Dendritic cell treated with granulocyte-macrophage colony-stimulating factor and Interleukin-4, amounts not matched to agents 40 ng/mL and 50 ng/mL, for 4 days (primary cell): ENCODE data around the gene KCNT2.

Experiments
- H3K27ac Mint-ChIP-seq: one replicate; pipeline ENCODE4 v1.8.0; 2022; ENCODE audit warnings: mild to moderate bottlenecking, mixed read lengths
- H3K27me3 Mint-ChIP-seq: one replicate; pipeline ENCODE4 v1.8.0; 2022; ENCODE audit warnings: mild to moderate bottlenecking, mixed read lengths
- H3K36me3 Mint-ChIP-seq: one replicate; pipeline ENCODE4 v1.8.0; 2022; ENCODE audit warnings: low read depth, mixed read lengths
- H3K4me1 Mint-ChIP-seq: one replicate; pipeline ENCODE4 v1.8.0; 2022; ENCODE audit warnings: low read depth, mixed read lengths
- H3K4me3 Mint-ChIP-seq: one replicate; pipeline ENCODE4 v1.8.0; 2022; ENCODE audit warnings: mild to moderate bottlenecking, moderate library complexity, mixed read lengths
- H3K9me3 Mint-ChIP-seq: one replicate; pipeline ENCODE4 v1.8.0; 2022; ENCODE audit warnings: mixed read lengths
- intact Hi-C: fragments of 100-400 bp; cut with micrococcal nuclease; formaldehyde crosslinking; loops from one replicate; pipeline ENCODE4 v1.15.0; 2022

Gene KCNT2

DNA sequence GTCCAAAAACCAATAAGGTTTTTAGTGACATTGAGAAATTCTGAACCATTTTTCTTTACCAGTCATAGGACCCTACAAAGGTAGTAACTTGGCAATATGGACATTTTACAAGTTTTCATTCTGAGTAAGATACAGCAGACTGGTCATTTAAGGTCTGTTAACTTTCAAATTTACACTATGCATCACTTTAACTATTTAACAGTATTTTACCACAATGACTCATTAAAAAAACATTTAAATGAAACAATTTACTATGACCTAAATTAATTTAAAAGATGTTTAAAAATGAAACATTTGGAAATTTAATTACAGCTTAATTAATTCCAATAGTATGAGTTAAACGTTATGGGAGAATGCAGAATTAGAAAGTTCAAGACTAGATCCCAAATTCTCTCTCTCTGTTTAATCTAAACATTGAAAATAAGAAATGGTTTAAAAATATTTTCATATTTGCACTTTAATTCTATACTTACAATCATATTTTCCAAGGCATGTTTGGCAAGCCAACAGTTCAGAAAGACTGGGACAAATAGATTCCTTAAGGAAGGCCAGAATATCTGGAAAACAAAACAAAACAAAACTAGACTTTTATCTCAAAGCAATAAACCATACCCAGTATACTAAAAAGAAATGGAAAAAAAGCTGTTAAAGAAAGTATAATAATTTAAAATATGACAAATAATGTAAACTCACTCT, 140.9 kb downstream of the KCNT2 start:
- no peaks in the 10 kb centered on the region for H3K36me3 Mint-ChIP-seq
- intact Hi-C loops, result no loop called here
- H3K27me3 Mint-ChIP-seq, result no peaks in the 10 kb centered on the region
- no peaks in the 10 kb centered on the region for H3K9me3 Mint-ChIP-seq
- H3K4me3 Mint-ChIP-seq, result no peak overlapping the region
- H3K27ac Mint-ChIP-seq, result no peak overlapping the region
- no peaks in the 10 kb centered on the region for H3K4me1 Mint-ChIP-seq

DNA sequence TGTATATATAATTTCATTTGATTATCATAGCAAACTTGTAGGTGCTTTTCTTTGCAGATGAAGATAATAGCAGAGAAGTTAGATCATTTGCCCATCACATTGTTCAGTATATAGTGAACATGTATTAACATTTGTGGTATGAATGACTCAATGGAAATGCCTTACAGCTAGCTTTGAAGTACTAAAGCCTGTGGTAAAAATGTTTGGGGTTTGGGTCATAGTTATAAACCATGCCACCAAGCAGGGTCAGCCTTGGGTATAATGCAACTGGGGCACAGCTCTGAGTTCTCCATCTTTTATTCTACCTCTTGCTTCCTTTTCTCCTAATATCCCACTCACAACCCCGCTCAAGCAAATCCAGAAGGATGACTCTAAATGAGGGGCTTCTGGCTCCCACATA, 141.6 kb downstream of the KCNT2 start:
- intact Hi-C loops, result no loop called here
- Mint-ChIP-seq H3K36me3 (no peaks in the 10 kb centered on the region), H3K27ac (no peak overlapping the region)

DNA sequence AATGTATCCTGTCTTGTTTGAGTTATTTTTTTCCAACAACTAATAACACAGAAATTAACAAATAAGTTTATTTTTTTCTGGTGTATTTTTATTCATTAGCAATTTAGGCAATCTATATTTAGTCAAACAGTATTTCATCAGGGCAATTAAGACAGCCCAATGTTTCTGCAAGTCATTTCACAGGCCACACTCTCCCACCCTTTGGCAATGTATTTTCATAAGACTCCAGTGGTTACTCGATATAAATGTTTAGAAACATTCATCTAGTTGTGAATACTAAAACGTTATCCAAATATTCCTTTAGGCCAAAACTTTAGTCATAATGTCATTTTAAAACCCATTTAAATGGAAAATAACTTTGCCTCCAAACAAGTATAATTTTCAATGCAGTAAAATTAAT, 142.1 kb downstream of the KCNT2 start:
- H3K4me3 Mint-ChIP-seq, result no peak overlapping the region
- no peak overlapping the region for H3K27ac Mint-ChIP-seq

More for the DNA sequence above, 141.6 kb downstream of the KCNT2 start:
- Mint-ChIP-seq H3K27me3 (no peaks in the 10 kb centered on the region), H3K4me1 (no peaks in the 10 kb centered on the region), H3K4me3 (no peak overlapping the region), H3K9me3 (no peaks in the 10 kb centered on the region)

DNA sequence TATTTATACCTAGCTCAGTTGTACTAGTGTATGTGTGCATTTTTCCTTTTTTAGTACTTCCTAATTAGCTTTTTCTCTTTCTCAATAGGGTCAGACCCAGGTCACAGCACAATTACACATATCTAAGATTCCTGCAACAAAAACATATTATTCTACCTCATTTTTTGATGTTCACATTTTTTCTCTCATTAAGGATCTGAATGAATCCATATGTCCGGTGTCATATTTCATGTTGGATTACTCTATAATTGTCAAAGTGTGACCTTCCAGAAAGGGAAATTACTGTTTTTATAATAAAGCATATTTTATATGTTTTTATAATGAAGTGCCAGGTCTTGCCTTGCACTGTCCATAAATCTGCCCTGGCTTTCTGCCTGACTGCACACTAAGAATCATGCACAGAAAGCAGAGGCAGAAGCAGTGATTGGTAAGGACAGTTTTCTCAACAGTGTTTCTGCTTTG, 143.7 kb downstream of the KCNT2 start:
- H3K4me1 Mint-ChIP-seq, result no peaks in the 10 kb centered on the region
- no peaks in the 10 kb centered on the region for H3K9me3 Mint-ChIP-seq
- no peak overlapping the region for H3K27ac Mint-ChIP-seq

More for the DNA sequence above, 142.1 kb downstream of the KCNT2 start:
- Mint-ChIP-seq H3K36me3 (no peaks in the 10 kb centered on the region), H3K27me3 (no peaks in the 10 kb centered on the region), H3K4me1 (no peaks in the 10 kb centered on the region), H3K9me3 (no peaks in the 10 kb centered on the region)
- intact Hi-C loops, result no loop called here

DNA sequence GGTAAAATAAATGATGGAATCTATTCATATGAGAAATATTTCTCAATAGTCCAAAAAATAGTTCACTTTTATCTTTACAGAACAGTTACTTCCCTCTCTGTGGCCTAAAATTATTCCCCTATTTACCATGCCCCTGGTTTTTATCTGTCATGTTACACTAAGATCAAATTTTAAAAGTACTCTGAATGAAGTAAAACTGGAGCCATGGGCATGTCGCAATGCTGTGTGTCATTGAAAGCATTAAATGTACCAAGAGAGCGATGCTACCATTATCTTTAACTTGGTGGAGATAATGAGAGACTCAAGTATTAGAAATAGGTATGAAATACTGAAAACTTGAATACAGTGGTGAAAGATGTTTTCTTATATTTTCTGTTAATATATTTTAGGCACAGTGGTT, 146.2 kb downstream of the KCNT2 start:
- no peaks in the 10 kb centered on the region for H3K36me3 Mint-ChIP-seq
- intact Hi-C loops, result no loop called here
- H3K9me3 Mint-ChIP-seq, result no peaks in the 10 kb centered on the region
- H3K27ac Mint-ChIP-seq, result no peak overlapping the region
- no peaks in the 10 kb centered on the region for H3K4me1 Mint-ChIP-seq
- no peaks in the 10 kb centered on the region for H3K27me3 Mint-ChIP-seq
- no peak overlapping the region for H3K4me3 Mint-ChIP-seq

More for the DNA sequence above, 143.7 kb downstream of the KCNT2 start:
- Mint-ChIP-seq H3K4me3 (no peak overlapping the region), H3K36me3 (no peaks in the 10 kb centered on the region), H3K27me3 (no peaks in the 10 kb centered on the region)
- intact Hi-C loops, result no loop called here

DNA sequence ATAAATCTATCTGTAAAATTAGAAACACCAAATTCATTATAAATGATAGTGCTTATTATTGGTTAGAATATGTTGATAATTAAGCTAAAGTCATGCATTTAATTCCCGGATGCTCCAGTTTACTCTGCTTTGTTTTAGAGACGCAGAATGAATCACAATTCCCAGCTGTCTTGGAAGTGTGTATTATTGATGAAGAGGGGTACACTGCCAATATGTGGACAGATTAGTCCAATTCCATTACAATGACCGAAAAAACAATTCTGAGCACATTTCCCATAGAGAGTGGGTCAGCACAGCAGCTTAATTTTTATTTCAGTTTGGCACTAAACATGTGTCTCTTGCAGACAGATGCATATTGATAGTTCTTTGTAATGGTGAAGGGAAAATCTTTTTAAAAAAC, 146.7 kb downstream of the KCNT2 start:
- Mint-ChIP-seq H3K4me1 (no peaks in the 10 kb centered on the region), H3K27me3 (no peaks in the 10 kb centered on the region), H3K36me3 (no peaks in the 10 kb centered on the region), H3K9me3 (no peaks in the 10 kb centered on the region), H3K4me3 (no peak overlapping the region), H3K27ac (no peak overlapping the region)
- intact Hi-C loops, result no loop called here

DNA sequence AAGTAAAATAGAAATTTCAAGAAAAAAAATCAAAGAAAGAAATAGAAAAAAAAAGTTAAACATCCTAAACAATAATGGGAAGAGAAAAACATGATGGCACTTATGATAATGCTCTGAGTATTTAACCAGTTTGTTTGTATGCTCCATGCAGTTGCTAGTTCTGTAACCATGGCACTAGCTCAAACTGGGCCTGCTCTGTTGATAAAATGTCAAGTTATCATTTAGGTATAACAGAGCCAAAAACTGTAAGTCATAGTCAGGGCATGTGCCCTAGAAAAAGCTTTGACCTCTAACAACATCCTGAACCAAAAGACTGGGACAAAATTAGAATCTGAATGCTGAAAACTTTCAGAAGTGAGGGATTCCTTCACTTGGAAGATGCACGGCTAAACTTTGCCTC, 148.9 kb downstream of the KCNT2 start:
- Mint-ChIP-seq H3K9me3 (no peaks in the 10 kb centered on the region), H3K36me3 (no peaks in the 10 kb centered on the region), H3K4me1 (no peaks in the 10 kb centered on the region), H3K27ac (no peak overlapping the region), H3K27me3 (no peaks in the 10 kb centered on the region), H3K4me3 (no peak overlapping the region)
- intact Hi-C loops, result no loop called here

DNA sequence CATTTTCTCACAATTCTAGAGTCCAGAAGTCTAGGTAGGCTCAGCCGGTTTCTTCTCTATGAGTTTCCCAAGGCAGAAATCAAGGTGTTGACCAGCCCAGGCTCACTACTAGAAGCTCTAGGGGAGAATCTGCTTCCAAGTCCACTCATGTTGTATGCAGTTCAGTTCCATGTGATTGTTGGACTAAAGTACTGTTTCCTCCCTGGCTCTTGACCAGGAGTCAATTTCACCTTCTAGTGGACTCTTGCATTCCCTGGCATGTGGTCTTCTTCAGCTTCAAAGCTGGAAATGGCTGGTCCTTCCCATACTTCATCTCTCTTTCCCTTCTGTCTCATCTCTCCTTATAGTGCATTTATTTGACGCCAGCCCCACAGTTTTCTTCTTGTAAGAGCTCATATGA, 153.4 kb downstream of the KCNT2 start:
- intact Hi-C loops, result no loop called here
- Mint-ChIP-seq H3K4me1 (no peaks in the 10 kb centered on the region), H3K27me3 (no peaks in the 10 kb centered on the region), H3K27ac (no peak overlapping the region), H3K36me3 (no peaks in the 10 kb centered on the region), H3K9me3 (no peaks in the 10 kb centered on the region), H3K4me3 (no peak overlapping the region)

DNA sequence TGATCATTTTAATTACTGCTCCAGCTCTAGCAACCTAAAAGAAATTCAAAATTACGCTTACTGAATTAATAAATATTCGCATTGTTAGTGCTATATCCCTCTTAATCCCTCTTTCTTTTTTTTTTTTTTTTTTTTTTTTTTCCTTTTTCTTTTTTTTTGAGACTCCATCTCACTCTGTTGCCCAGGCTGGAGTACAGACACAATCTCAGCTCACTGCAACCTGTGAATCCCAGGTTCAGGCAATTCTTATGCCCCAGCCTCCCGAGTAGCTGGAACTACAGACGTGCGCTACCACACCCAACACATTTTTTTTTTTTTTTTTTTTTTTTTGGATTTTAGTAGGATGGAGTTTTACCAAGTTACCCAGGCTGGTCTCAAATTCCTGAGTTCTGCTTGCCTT, 157.1 kb downstream of the KCNT2 start:
- Mint-ChIP-seq H3K4me3 (no peak overlapping the region), H3K9me3 (no peaks in the 10 kb centered on the region), H3K27me3 (no peaks in the 10 kb centered on the region), H3K36me3 (no peaks in the 10 kb centered on the region), H3K27ac (no peak overlapping the region), H3K4me1 (no peaks in the 10 kb centered on the region)
- intact Hi-C loops, result no loop called here

DNA sequence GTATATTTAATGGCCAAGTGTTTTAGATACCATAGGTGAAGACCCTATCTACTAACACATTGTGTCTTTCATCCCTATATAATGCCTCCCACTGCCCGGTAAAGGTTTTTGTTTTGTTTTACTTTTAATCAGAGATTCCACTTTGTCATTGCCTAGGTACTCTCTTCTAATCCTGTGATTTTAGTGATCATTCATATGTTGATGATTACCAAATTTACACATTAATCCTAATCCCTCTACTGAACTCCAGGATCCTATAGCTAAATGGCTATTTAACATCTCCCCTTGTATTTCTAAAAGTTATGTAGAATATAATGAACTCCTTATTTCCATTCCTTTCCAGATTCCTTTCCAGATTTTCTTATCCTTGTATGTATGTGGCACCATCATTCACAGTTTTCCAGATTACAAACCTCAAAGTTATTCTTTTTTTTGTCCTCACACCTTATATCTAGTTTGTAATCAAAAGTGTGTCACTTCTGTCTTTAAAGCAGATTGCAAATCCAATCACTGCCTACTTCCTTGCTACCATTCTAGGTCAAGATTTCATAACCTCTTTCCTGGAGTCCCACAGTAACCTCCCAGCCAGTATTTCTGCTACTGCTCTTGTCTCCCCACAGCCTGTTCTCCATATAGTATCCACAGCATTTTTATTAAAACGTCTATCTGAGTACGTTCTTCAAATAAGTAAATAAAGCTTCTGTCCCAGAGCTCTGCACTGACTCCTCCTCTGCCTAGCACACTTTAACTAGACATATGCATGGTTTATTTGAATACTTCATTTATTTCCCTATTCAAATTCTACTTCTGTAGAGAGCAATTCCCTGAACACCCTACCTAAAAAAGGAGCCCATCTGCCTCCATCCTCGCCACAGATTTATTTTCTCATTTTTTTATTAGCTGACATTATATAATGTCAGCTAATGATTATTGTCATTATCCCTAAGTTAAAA, 157.8 kb downstream of the KCNT2 start:
- no peaks in the 10 kb centered on the region for H3K27me3 Mint-ChIP-seq
- H3K4me1 Mint-ChIP-seq, result no peaks in the 10 kb centered on the region
- H3K9me3 Mint-ChIP-seq, result no peaks in the 10 kb centered on the region
- H3K4me3 Mint-ChIP-seq, result no peak overlapping the region
- intact Hi-C loops, result no loop called here
- H3K36me3 Mint-ChIP-seq, result no peaks in the 10 kb centered on the region
- H3K27ac Mint-ChIP-seq, result no peak overlapping the region

DNA sequence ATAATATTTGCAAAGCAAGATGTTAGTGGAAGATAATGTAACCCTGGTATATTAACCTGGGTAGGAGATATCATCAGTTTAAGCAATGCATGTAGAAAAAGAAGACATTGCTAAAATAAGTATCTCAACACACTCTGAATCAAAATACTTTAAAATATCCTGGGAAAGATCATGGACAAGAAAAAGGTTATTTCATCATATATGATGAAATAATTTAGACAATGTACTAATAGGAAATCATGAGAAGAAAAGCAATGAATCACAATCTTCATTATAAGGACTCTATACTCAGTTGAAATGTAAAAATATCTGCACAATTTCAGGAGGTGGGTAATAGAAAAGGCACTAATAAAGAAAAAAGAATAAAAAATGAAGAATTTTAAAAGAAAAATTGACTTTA, 158.8 kb downstream of the KCNT2 start:
- no peaks in the 10 kb centered on the region for H3K4me1 Mint-ChIP-seq
- H3K9me3 Mint-ChIP-seq, result no peaks in the 10 kb centered on the region
- H3K36me3 Mint-ChIP-seq, result no peaks in the 10 kb centered on the region
- intact Hi-C loops, result no loop called here
- H3K4me3 Mint-ChIP-seq, result no peak overlapping the region
- no peaks in the 10 kb centered on the region for H3K27me3 Mint-ChIP-seq
- H3K27ac Mint-ChIP-seq, result no peak overlapping the region

DNA sequence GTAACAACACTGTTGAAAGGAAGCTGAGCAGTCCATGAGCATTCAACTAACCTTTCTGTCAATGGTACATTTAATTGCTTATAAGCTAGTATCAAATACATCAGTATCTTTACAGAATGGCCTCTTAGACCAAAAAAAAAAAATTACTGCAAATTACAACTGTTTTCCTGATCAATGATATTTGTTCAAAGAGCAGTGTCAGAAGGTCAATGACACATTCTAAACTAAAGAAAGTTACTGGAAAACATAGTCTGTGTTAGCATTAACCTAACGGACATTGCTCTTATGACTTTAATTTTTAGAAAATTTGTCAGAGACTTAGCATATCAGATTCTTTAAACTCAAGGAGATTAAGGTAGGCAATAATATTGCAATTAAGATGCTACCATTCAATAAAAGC, 162.5 kb downstream of the KCNT2 start:
- H3K4me3 Mint-ChIP-seq, result no peak overlapping the region
- intact Hi-C loops, result no loop called here
- no peaks in the 10 kb centered on the region for H3K9me3 Mint-ChIP-seq
- no peaks in the 10 kb centered on the region for H3K27me3 Mint-ChIP-seq
- H3K27ac Mint-ChIP-seq, result no peak overlapping the region
- H3K36me3 Mint-ChIP-seq, result no peaks in the 10 kb centered on the region
- no peaks in the 10 kb centered on the region for H3K4me1 Mint-ChIP-seq

DNA sequence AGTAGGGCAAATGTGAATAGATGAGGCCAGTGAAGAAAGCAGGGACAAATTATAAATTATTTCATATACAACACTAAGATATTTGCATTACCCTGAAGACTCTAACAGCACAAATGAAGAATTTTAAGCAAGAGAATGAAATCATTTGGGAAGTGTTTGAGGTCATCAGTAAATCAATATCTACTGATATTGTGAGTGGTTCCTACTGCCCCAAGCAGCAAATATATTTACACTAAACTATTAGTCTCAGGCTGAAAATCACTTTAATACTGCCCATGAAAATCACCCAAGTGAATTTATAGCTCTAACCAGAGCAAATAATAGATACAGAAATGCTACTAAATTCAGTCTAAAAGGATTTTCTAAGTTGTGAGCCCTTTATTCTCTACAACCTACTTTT, 163.6 kb downstream of the KCNT2 start:
- intact Hi-C loops, result no loop called here

DNA sequence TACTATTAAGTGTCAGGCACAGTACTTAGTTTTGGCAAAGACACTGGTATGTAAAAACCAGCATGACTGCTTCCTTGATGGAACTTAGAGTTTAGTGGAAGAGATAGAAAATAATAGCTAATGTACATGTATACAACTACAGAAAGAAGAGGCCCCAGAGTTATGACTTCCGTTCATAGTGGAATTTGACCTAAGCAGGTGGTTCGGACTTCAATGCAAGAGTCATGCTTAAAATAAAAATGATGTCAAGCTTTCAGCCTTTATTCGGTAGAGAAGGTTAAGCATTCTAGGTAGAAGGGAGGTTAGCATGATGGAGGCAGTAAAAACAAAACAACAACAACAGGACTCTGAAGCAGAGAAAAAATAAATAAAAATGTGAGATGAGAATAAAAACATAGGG, 165.9 kb downstream of the KCNT2 start:
- H3K4me1 Mint-ChIP-seq, result no peaks in the 10 kb centered on the region
- no peak overlapping the region for H3K27ac Mint-ChIP-seq
- no peaks in the 10 kb centered on the region for H3K27me3 Mint-ChIP-seq
- intact Hi-C loops, result no loop called here
- no peaks in the 10 kb centered on the region for H3K9me3 Mint-ChIP-seq
- H3K36me3 Mint-ChIP-seq, result no peaks in the 10 kb centered on the region
- H3K4me3 Mint-ChIP-seq, result no peak overlapping the region

More for the DNA sequence above, 163.6 kb downstream of the KCNT2 start:
- no peak overlapping the region for H3K4me3 Mint-ChIP-seq
- H3K36me3 Mint-ChIP-seq, result no peaks in the 10 kb centered on the region
- H3K4me1 Mint-ChIP-seq, result no peaks in the 10 kb centered on the region
- H3K27me3 Mint-ChIP-seq, result no peaks in the 10 kb centered on the region
- no peak overlapping the region for H3K27ac Mint-ChIP-seq
- H3K9me3 Mint-ChIP-seq, result no peaks in the 10 kb centered on the region
